Measurements from ENCODE around the gene KIAA1671.
"Not testable (repeated sequence)": the region's sequence is repeated elsewhere in the genome, so short reads cannot be mapped to it uniquely, and the experiment has no call there.

KIAA1671 gene

DNA sequence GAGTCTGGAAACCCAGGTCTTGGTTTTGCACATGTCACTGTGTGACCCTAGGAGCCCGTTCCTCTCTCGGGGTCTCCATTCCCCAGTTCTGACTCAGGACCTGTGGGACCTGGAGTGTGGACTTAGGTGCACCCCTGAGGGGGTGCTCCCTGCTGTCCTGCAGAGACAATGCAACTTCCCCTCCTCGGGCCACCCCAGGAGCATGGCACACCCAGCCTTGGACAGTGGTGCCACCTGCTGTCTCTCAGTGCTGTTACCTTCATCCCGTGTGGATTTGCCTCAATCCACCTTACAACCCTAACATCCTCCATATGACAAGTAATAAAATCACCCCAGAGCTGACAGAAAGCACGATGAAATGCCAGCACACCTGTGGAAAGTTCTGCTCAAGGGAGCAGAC is 219.6 kb downstream of the KIAA1671 start:
- TF ChIP-seq, protein P1, sequence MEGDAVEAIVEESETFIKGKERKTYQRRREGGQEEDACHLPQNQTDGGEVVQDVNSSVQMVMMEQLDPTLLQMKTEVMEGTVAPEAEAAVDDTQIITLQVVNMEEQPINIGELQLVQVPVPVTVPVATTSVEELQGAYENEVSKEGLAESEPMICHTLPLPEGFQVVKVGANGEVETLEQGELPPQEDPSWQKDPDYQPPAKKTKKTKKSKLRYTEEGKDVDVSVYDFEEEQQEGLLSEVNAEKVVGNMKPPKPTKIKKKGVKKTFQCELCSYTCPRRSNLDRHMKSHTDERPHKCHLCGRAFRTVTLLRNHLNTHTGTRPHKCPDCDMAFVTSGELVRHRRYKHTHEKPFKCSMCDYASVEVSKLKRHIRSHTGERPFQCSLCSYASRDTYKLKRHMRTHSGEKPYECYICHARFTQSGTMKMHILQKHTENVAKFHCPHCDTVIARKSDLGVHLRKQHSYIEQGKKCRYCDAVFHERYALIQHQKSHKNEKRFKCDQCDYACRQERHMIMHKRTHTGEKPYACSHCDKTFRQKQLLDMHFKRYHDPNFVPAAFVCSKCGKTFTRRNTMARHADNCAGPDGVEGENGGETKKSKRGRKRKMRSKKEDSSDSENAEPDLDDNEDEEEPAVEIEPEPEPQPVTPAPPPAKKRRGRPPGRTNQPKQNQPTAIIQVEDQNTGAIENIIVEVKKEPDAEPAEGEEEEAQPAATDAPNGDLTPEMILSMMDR (IDR thresholded peaks at IDR 0.05; ENCODE audit: low read depth, low read length) = no peak
- H3K4me3 ChIP-seq (ENCODE audit: low read depth, low read length) = no peak overlapping the region

DNA sequence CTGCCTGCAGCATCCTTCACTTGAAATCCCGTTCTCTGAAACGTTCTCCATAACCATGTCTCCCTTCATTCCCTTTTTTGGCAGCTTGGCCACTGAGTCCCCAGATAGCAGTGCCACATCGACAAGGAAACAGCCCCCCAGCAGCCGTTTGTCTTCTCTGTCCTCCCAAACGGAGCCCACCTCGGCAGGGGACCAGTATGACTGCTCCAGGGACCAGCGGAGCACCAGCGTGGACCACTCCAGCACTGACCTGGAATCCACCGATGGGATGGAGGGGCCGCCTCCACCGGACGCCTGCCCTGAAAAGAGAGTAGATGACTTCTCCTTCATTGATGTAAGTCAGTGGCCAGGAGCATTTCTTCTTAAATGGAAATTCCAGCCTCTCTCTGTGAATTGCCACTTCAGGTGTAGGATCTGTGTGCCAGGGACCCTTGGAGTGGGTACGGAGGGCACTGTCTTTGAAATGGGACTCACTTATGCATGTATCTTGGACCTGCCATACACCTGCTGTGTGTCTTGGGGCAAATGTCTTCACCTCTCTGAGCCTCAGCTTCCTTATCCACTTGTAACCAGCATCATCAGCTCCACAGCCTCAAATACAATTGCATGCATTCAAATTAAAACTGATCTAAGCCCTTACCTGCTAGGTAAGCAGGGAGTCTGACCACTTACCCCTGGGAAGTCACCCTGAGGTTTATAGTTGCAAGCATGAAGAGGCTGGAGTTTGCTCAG is 221.8 kb downstream of the KIAA1671 start:
- TF ChIP-seq, protein P1 (IDR thresholded peaks at IDR 0.05; ENCODE audit: low read depth, low read length) = no peak
- no peak overlapping the region for H3K4me3 ChIP-seq (ENCODE audit: low read depth, low read length)

DNA sequence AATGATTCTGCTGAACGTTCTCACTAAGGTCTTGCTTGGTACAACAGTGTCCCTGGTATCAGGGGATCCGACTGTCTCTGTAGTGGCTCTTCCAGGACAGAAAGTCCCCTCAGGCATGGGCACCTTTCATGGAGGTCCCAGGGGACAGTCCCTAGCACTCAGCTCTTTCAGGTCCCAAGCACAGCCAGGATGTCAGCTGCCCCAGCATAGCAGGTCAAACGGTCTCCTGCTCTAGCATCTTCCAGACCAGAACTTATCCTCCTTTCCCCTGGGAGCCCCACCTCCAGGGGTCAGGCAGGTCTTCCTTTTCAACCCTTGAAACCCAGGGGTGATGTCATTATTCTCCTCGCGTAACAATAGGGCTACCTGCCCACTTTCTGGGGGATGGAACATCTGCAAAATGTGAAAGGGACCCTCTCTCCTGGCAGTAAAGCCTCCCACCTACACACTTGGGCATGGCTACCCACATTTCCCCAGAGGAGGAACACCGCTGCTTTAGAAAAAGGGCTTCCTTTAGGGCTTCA is 222.4 kb downstream of the KIAA1671 start:
- no peak overlapping the region for H3K4me3 ChIP-seq (ENCODE audit: low read depth, low read length)
- TF ChIP-seq, protein P1 (IDR thresholded peaks at IDR 0.05; ENCODE audit: low read depth, low read length) = no peak

DNA sequence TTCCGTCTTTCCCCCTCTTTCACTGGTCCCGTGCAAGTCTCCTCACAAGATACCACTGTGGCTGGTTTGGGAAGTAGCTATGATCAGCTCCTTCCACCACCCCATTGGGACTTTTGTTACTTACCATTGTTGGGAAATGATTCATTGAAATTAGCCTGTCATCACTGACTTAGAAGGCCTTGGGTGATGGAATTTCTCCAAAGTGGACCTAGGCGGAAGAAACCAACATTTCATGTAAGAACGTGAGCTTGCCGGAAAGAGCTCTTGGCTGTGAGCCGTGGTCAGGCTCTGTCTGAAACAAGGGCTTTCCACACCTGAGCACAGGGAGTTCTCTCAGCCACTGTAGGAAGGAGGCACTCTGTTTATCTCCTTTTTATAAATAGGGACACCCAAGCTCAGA is 223.7 kb downstream of the KIAA1671 start:
- TF ChIP-seq, protein P1 (IDR thresholded peaks at IDR 0.05; ENCODE audit: low read depth, low read length) = no peak
- H3K4me3 ChIP-seq (ENCODE audit: low read depth, low read length) = no peak overlapping the region

DNA sequence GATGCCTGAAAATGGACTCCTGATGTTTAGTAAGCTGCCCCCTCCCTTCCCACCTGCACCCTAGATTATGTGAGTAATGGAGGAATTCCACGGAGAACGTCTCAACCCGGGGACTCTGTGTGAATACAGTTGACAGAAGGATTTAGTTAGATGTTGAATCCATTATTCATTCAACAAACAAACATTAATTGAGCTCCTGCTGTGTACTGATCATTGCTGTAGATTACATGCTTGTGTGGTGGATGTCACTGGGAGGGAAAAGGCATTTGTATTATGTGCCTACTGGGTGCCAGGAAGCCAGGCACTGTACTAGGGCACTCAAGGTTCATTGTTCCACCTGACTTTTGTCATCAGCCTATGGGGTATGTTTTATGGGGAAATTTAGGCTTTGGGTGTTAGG is 224.3 kb downstream of the KIAA1671 start:
- TF ChIP-seq, protein P1 (IDR thresholded peaks at IDR 0.05; ENCODE audit: low read depth, low read length) = no peak

DNA sequence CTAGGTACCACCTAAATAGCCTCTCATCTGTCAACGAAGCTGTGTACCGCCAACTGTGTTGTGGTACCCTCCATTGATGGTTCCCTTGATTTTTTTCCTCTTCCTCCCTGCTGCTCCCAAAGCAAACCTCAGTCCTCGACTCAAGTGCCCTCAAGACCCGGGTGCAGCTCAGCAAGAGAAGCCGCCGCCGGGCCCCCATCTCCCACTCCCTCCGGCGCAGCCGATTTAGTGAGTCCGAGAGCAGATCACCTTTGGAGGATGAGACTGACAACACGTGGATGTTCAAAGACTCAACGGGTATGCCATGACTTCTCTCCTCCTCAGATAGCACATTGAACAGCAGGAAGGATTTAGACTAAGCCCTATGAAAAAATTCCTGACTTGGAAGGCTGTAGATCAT is 224.7 kb downstream of the KIAA1671 start:
- TF ChIP-seq, protein P1 (IDR thresholded peaks at IDR 0.05; ENCODE audit: low read depth, low read length) = no peak
- no peak overlapping the region for H3K4me3 ChIP-seq (ENCODE audit: low read depth, low read length)

More for the DNA sequence above, 224.3 kb downstream of the KIAA1671 start:
- no peak overlapping the region for H3K4me3 ChIP-seq (ENCODE audit: low read depth, low read length)

DNA sequence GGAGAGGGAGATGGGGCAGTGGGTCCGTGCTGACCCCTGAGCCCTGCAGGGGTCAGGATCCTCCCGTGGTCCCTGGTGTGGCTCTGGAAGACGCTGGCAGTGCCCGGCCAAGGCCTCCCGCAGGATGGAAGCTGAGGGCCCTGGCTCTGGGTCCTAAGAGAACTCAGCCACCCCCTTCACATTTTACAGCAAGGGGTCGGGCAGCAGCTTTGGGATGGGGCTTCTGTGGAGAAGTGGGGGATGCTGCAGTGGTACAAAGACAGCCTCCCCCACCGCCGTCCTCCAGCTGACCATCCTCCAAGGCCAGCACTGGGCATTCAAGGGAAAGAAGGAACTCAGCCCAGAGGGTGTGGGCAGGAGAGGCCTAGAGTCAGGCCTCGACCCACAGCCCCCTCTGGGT is 225.4 kb downstream of the KIAA1671 start:
- TF ChIP-seq, protein P1 (IDR thresholded peaks at IDR 0.05; ENCODE audit: low read depth, low read length) = no peak
- H3K4me3 ChIP-seq (ENCODE audit: low read depth, low read length) = no peak overlapping the region

DNA sequence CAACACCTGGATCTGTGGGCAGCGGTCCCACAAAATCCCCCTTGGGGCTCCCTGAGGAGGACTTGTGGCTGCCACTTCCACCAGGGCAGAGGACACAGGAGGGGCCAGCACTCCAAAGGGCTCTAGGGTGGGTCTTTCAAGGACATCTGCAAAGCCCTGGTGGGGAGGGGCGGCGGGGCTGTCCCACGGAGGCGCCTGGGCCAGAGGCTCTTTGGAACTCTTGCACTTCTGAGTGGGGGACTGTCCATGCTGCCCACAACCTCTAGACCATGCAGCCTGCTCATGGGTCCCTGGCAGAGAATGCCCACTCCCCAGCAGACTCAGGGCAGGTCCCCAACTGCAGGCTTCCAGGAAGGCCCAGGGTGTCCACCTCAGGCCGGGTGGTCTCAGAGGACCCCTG is 225.8 kb downstream of the KIAA1671 start:
- not testable (repeated sequence) for H3K4me3 ChIP-seq (ENCODE audit: low read depth, low read length)

DNA sequence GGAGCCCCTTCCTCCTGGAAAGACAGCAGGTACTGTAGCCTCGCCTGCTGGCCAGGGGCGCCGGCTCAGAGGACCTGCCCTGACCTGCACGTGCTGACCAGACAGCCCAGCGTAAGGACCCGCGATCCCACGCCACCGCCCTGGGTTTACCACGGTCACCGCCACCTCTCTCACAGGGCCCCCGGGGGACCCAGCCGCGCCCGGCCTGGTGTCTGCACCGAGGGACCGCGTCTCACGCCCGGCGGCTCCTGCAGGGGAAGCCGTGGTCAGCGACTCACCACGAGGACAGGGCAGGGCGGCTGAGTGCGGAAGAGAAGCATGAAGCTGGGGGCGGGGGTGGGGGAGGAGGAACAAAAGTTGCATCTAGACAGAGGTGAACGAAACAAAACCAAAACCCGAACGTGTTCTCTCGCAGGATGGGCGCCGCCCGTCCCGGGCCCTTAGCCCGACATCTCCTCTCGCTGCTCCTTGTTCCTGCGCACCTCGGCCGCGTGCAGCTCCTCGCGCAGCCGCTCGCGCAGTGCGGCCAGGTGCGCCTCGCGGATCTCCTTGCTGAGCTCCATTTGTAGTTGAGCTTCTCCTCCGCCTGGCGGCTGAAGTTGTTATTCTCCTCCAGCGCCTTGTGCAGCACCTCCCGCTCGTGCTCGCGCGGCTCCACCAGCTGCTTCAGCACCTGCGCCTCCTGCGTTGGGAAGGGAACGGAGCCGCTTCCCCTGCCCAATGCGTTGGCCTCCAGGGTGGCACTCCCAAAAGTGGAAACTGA is 226.5 kb downstream of the KIAA1671 start:
- not testable (repeated sequence) for H3K4me3 ChIP-seq (ENCODE audit: low read depth, low read length)

Data from WI38 (cell line).